ENCODE results near the gene GALNTL6.

GALNTL6 gene

DNA sequence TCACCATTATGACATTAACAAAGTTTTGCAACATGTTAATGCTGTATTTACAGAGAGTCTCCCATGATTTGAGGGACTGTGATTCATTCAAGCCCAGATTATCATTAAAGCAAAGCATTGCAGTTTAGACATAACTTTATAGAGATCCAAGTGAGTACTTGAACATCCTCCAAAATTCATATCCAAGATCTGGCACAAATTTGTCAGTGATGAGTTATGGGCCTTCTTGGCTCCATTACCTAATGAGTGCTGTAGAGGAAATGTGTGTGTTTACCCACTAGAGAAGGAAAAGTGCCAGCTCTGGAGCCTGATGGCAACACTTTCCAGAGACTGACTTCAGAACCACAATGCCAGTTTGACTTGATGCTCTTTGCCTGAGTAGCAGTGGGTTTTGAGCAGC lies 432.3 kb downstream of the GALNTL6 start:
- Histone ChIP-seq H3K9me2 (replicated peaks; ENCODE audit: insufficient read depth, low read length) (no peaks in the 10 kb centered on the region), H2AFZ (ENCODE audit: low read depth, low read length, severe bottlenecking) (no peak overlapping the region), H3K4me3 (ENCODE audit: insufficient read depth, low read length, poor library complexity, severe bottlenecking) (no peak overlapping the region), H3F3A (ENCODE audit: insufficient read depth) (no peaks in the 10 kb centered on the region), H3K9me3 (ENCODE audit: insufficient read depth, low read length) (no peaks in the 10 kb centered on the region), H3K36me3 (ENCODE audit: low read length) (no peaks in the 10 kb centered on the region), H3K9ac (ENCODE audit: low read length) (no peak overlapping the region), H3K4me2 (ENCODE audit: low read depth, low read length, poor library complexity, severe bottlenecking) (no peak overlapping the region), H3K27ac (ENCODE audit: low read depth, low read length) (no peak overlapping the region), H3K27me3 (ENCODE audit: low read length) (no peaks in the 10 kb centered on the region), H4K20me1 (ENCODE audit: low read depth, low read length) (no peaks in the 10 kb centered on the region), H3K79me2 (ENCODE audit: insufficient read depth, low read length) (no peaks in the 10 kb centered on the region)
- TF ChIP-seq, protein P1, sequence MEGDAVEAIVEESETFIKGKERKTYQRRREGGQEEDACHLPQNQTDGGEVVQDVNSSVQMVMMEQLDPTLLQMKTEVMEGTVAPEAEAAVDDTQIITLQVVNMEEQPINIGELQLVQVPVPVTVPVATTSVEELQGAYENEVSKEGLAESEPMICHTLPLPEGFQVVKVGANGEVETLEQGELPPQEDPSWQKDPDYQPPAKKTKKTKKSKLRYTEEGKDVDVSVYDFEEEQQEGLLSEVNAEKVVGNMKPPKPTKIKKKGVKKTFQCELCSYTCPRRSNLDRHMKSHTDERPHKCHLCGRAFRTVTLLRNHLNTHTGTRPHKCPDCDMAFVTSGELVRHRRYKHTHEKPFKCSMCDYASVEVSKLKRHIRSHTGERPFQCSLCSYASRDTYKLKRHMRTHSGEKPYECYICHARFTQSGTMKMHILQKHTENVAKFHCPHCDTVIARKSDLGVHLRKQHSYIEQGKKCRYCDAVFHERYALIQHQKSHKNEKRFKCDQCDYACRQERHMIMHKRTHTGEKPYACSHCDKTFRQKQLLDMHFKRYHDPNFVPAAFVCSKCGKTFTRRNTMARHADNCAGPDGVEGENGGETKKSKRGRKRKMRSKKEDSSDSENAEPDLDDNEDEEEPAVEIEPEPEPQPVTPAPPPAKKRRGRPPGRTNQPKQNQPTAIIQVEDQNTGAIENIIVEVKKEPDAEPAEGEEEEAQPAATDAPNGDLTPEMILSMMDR (IDR thresholded peaks at IDR 0.05; ENCODE audit: insufficient read depth, low read length, poor library complexity, severe bottlenecking) = no peak
- TF ChIP-seq EZH2phosphoT487 (conservative IDR thresholded peaks at IDR 0.05; ENCODE audit: low read length) = no peak

DNA sequence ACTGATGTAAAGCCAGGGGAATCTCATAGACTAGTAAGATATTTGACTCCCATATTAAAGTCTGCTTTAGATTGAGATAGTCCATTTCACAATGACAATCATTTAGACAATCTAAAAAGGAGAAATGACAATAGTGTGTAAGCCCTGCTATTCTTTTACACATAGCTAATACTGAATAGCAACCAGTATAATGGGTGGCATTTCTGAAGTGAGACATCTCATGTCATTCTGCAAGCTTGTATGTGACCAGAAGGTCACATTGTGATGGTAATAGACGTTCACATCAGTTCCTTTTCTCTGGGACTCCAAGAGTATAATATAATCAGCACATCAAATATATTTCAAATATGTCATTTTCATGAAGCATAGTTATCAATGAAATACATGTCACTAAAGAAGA lies 440.2 kb downstream of the GALNTL6 start:
- Histone ChIP-seq H3K27me3 (ENCODE audit: low read length) (no peaks in the 10 kb centered on the region), H2AFZ (ENCODE audit: low read depth, low read length, severe bottlenecking) (no peak overlapping the region), H3K36me3 (ENCODE audit: low read length) (no peaks in the 10 kb centered on the region), H3K79me2 (ENCODE audit: insufficient read depth, low read length) (no peaks in the 10 kb centered on the region), H3K9ac (ENCODE audit: low read length) (no peak overlapping the region), H3K9me2 (replicated peaks; ENCODE audit: insufficient read depth, low read length) (no peaks in the 10 kb centered on the region), H4K20me1 (ENCODE audit: low read depth, low read length) (no peaks in the 10 kb centered on the region), H3K4me2 (ENCODE audit: low read depth, low read length, poor library complexity, severe bottlenecking) (no peak overlapping the region), H3K9me3 (ENCODE audit: insufficient read depth, low read length) (no peaks in the 10 kb centered on the region), H3K4me3 (ENCODE audit: insufficient read depth, low read length, poor library complexity, severe bottlenecking) (no peak overlapping the region), H3K27ac (ENCODE audit: low read depth, low read length) (no peak overlapping the region), H3F3A (ENCODE audit: insufficient read depth) (no peaks in the 10 kb centered on the region)
- TF ChIP-seq, protein P1 (IDR thresholded peaks at IDR 0.05; ENCODE audit: insufficient read depth, low read length, poor library complexity, severe bottlenecking) = no peak
- TF ChIP-seq EZH2phosphoT487 (conservative IDR thresholded peaks at IDR 0.05; ENCODE audit: low read length) = no peak

DNA sequence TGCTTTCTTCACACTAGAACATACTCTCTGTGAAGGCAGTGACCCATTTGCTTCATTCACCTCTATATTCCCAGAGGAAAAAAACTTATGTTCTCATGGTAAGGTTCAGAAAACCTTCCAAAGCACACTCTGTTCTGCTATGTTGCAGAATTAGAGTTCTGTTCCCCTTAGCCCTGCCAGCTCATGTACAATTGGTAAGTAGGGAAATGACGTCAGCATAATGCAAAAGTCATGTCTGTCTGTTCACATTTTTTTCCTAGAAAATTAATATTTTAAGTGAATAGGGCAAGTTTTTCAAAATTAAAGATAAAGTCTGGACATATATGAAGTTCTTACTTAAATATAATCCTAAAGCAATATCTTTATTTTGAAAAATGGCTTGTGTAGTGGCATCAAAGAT lies 443.6 kb downstream of the GALNTL6 start:
- H3K9me2 ChIP-seq (replicated peaks; ENCODE audit: insufficient read depth, low read length) = no peaks in the 10 kb centered on the region
- H2AFZ ChIP-seq (ENCODE audit: low read depth, low read length, severe bottlenecking) = no peak overlapping the region
- H3K9me3 ChIP-seq (ENCODE audit: insufficient read depth, low read length) = no peaks in the 10 kb centered on the region
- H4K20me1 ChIP-seq (ENCODE audit: low read depth, low read length) = no peaks in the 10 kb centered on the region
- H3K4me3 ChIP-seq (ENCODE audit: insufficient read depth, low read length, poor library complexity, severe bottlenecking) = no peak overlapping the region
- no peak overlapping the region for H3K4me2 ChIP-seq (ENCODE audit: low read depth, low read length, poor library complexity, severe bottlenecking)
- no peak overlapping the region for H3K27ac ChIP-seq (ENCODE audit: low read depth, low read length)
- TF ChIP-seq EZH2phosphoT487 (conservative IDR thresholded peaks at IDR 0.05; ENCODE audit: low read length) = no peak
- TF ChIP-seq, protein P1 (IDR thresholded peaks at IDR 0.05; ENCODE audit: insufficient read depth, low read length, poor library complexity, severe bottlenecking) = no peak
- no peak overlapping the region for H3K9ac ChIP-seq (ENCODE audit: low read length)
- no peaks in the 10 kb centered on the region for H3K36me3 ChIP-seq (ENCODE audit: low read length)
- no peaks in the 10 kb centered on the region for H3K27me3 ChIP-seq (ENCODE audit: low read length)
- H3K79me2 ChIP-seq (ENCODE audit: insufficient read depth, low read length) = no peaks in the 10 kb centered on the region
- no peaks in the 10 kb centered on the region for H3F3A ChIP-seq (ENCODE audit: insufficient read depth)
